Gastroesophageal sphincter (tissue), 4 donors: ENCODE measurements around the gene AMBP. TPM values are rescaled to one million over a fixed set of nuclear protein-coding genes. Genes with fewer than 3 reads are reported as not detected.

ENCODE experiments used
- ATAC-seq: fragments of 150-250 bp; one replicate; pipeline ENCODE4 v1.9.1; 2016; ENCODE audit warnings: mild to moderate bottlenecking, moderate library complexity
- H3K27ac ChIP-seq, 4 donors: fragments of 200-600 bp; sonication (generic) in 3 of 4; 1 replicate in 3 of 4; 2 replicates in 1 of 4; pipeline ENCODE4 v1.5.1; 2016 to 2019
- H3K27me3 ChIP-seq: fragments of 200-600 bp; sonication (generic); one replicate; pipeline ENCODE4 v1.5.1; 2019
- H3K36me3 ChIP-seq, 2 donors: fragments of 200-600 bp; sonication (generic); one replicate each; pipeline ENCODE4 v1.5.1; 2019; ENCODE audit warnings: control low read depth in 1 of 2
- H3K4me1 ChIP-seq, 3 donors: fragments of 200-600 bp; sonication (generic); 1 replicate in 2 of 3; 2 replicates in 1 of 3; pipeline ENCODE4 v1.5.1; 2016 to 2019; ENCODE audit warnings: control low read depth in 2 of 3
- H3K4me3 ChIP-seq, 2 donors: fragments of 200-600 bp; sonication (generic); one replicate each; pipeline ENCODE4 v1.5.1; 2019; ENCODE audit warnings: mild to moderate bottlenecking in 1 of 2, moderate library complexity in 1 of 2
- H3K9me3 ChIP-seq, 3 donors: fragments of 200-600 bp; sonication (generic); one replicate each; pipeline ENCODE4 v1.5.1; 2017 to 2019; ENCODE audit warnings: control low read depth in 2 of 3
- EP300 ChIP-seq: sonication (generic); formaldehyde crosslinking; IDR thresholded peaks from one replicate; pipeline ENCODE4 v1.6.1; 2017; ENCODE audit warnings: antibody characterized with exemption, mild to moderate bottlenecking
- POLR2A ChIP-seq, 2 donors: fragments of 450-650 bp; IDR thresholded peaks; one replicate each; pipeline ENCODE4 v1.6.1; 2017; ENCODE audit warnings: antibody characterized with exemption in 2 of 2, mild to moderate bottlenecking in 2 of 2, moderate library complexity in 1 of 2
- POLR2AphosphoS5 ChIP-seq: sonication (generic); formaldehyde crosslinking; IDR thresholded peaks from one replicate; pipeline ENCODE4 v1.6.1; 2017; ENCODE audit warnings: antibody characterized with exemption
- WGBS, 2 donors: methylation state at CpG; one replicate each; pipeline ENCODE4 v1.1.5; 2018; ENCODE audit warnings: low coverage in 1 of 2; 5-methylcytosine and 5-hydroxymethylcytosine counted together
- total RNA-seq, 4 donors: library from RNA; depleted of rRNA; stranded (reverse); fragments of >200 nt; gene quantifications; one replicate each; pipeline ENCODE4 v1.1.0, GENCODE V29; 2016
- TF ChIP-seq, protein P1 (sequence below), 4 experiments: fragments of 200-600 bp in 2 of 4; fragments of 450-650 bp in 2 of 4; sonication (generic) in 1 of 4; IDR thresholded peaks; one replicate each; pipeline ENCODE4 v1.5.1; 2017 to 2019; ENCODE audit warnings: antibody characterized with exemption in 4 of 4, mild to moderate bottlenecking in 2 of 4, moderate library complexity in 2 of 4

AMBP gene
- total RNA-seq, 4 donors from 2014 or later: not detected

DNA sequence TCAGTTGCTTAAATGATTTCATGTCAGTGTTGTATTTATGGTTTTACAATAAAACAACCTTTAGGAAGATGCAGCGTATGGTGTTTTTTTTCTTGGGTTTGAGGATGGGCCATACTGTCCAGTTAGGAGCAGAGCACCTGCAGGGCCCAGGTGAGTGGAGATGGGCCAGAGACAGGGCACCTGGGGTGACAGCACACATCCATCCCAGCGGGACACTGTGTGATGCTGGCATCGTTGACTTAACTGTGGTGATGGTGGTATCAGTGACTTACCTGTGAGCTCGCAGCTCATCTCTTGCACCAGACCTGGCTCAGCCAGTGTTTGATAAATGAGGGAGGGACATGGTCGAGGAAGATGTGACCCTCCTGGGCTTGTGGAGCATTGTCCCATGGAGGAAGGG lies 21.6 kb downstream of the AMBP start:
- H3K27me3 ChIP-seq: peaks cover 4% of the 10 kb centered on the region
- no peak for ATAC-seq
- H3K9me3 ChIP-seq: no peaks in the 10 kb centered on the region
- TF ChIP-seq POLR2A (IDR thresholded peaks at IDR 0.05) (no peak), EP300 (no peak), POLR2AphosphoS5 (no peak)
- TF ChIP-seq, protein P1, sequence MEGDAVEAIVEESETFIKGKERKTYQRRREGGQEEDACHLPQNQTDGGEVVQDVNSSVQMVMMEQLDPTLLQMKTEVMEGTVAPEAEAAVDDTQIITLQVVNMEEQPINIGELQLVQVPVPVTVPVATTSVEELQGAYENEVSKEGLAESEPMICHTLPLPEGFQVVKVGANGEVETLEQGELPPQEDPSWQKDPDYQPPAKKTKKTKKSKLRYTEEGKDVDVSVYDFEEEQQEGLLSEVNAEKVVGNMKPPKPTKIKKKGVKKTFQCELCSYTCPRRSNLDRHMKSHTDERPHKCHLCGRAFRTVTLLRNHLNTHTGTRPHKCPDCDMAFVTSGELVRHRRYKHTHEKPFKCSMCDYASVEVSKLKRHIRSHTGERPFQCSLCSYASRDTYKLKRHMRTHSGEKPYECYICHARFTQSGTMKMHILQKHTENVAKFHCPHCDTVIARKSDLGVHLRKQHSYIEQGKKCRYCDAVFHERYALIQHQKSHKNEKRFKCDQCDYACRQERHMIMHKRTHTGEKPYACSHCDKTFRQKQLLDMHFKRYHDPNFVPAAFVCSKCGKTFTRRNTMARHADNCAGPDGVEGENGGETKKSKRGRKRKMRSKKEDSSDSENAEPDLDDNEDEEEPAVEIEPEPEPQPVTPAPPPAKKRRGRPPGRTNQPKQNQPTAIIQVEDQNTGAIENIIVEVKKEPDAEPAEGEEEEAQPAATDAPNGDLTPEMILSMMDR (IDR thresholded peaks at IDR 0.05): no peak
- H3K4me1 ChIP-seq: no peaks in the 10 kb centered on the region
- no peak overlapping the region for H3K4me3 ChIP-seq
- no peak overlapping the region for H3K27ac ChIP-seq
- H3K36me3 ChIP-seq: peaks cover 0 to 19% of the 10 kb centered on the region in 2 donors
- WGBS, 2 donors: 97 to 100% methylated on average over 1 to 4 of the region's 5 CpGs

DNA sequence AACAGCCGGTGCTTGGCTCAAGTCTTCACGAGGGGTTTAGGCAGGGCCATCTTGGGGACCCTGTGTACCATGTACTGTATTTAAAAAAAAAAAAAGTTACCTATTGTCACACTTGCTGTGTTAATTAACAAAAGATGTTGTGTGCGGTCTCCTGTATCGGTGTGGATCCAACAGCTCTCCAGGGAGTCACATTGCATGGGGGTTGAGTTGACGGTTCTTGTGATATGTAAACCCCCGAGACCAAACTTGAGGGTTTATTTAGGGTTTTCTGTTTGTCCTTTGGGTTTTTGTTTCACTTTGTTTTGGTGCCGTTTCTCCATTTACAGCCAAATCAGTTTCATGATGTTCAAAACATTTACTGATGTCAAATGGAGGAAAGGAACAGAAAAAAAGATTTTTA lies 22.2 kb downstream of the AMBP start:
- TF ChIP-seq POLR2A (IDR thresholded peaks at IDR 0.05): no peak
- no peak for TF ChIP-seq EP300
- TF ChIP-seq, protein P1 (IDR thresholded peaks at IDR 0.05): no peak
- no peak for TF ChIP-seq POLR2AphosphoS5
- no peaks in the 10 kb centered on the region for H3K27me3 ChIP-seq
- no peak overlapping the region for H3K4me3 ChIP-seq
- ATAC-seq: no peak
- H3K4me1 ChIP-seq: no peaks in the 10 kb centered on the region
- H3K9me3 ChIP-seq: no peaks in the 10 kb centered on the region
- peaks cover 0 to 25% of the 10 kb centered on the region in 2 donors for H3K36me3 ChIP-seq
- WGBS, 2 donors: 84 to 94% methylated on average over 7 of the region's 7 CpGs
- H3K27ac ChIP-seq: no peak overlapping the region

DNA sequence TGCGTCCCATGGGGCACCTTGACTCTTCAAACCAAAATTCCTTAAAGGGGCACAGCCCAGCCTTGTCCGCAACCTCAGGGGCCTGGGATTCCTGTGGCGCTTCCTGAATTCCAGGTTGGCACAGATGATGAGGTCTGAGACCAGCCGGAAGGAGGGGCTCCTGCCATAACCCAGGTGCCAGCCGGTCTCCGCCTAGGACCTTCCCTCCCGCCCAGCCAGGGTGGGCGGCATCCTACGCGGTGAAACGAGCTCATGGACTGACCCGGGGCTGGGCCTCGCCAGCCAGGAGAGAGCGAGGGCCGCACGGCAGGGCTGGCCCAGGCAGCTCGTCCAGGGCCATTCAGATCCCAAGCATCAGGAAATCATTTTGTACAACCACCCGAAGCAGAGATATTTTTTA lies 23.0 kb downstream of the AMBP start:
- 90 to 92% methylated on average over 5 to 8 of the region's 18 CpGs for WGBS, 2 donors
- Histone ChIP-seq H3K4me1 (no peaks in the 10 kb centered on the region), H3K9me3 (no peaks in the 10 kb centered on the region), H3K4me3 (no peak overlapping the region), H3K27ac (no peak overlapping the region), H3K27me3 (no peaks in the 10 kb centered on the region), H3K36me3 (peaks cover 0 to 33% of the 10 kb centered on the region in 2 donors)
- TF ChIP-seq EP300 (no peak), POLR2A (IDR thresholded peaks at IDR 0.05) (no peak), POLR2AphosphoS5 (no peak)
- TF ChIP-seq, protein P1 (IDR thresholded peaks at IDR 0.05): no peak
- no peak for ATAC-seq

DNA sequence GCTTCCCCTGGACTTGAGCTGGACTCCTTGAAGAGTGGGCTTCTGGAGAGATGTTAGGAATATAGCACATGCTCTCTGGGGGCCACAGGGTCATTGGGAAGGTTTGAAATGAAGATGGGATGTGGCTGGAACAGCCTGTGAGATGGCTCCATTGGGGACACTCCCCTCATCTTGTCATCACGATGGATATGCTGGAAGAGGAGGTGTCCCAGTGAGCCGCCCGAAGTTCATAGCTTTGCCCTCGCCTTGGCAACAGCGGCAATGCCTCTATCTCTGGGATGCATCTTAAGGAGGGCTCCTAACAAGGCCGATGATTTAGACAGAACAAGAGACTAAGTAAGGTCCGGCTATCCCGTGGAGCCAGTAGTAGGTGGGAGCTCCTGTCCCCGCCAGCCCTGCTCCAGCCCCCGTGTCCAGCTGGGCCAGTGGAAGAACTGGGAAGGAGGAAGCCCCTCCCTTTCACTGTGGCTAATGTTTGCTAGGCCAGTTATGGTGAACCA lies 23.9 kb downstream of the AMBP start:
- Histone ChIP-seq H3K9me3 (no peaks in the 10 kb centered on the region), H3K27ac (no peak overlapping the region), H3K4me1 (no peaks in the 10 kb centered on the region), H3K36me3 (peaks cover 0 to 42% of the 10 kb centered on the region in 2 donors), H3K4me3 (no peak overlapping the region), H3K27me3 (no peaks in the 10 kb centered on the region)
- ATAC-seq: no peak
- TF ChIP-seq, protein P1 (IDR thresholded peaks at IDR 0.05): no peak
- TF ChIP-seq POLR2AphosphoS5: no peak
- TF ChIP-seq EP300: no peak
- no peak for TF ChIP-seq POLR2A (IDR thresholded peaks at IDR 0.05)
- 73 to 80% methylated on average over 4 to 5 of the region's 10 CpGs for WGBS, 2 donors

DNA sequence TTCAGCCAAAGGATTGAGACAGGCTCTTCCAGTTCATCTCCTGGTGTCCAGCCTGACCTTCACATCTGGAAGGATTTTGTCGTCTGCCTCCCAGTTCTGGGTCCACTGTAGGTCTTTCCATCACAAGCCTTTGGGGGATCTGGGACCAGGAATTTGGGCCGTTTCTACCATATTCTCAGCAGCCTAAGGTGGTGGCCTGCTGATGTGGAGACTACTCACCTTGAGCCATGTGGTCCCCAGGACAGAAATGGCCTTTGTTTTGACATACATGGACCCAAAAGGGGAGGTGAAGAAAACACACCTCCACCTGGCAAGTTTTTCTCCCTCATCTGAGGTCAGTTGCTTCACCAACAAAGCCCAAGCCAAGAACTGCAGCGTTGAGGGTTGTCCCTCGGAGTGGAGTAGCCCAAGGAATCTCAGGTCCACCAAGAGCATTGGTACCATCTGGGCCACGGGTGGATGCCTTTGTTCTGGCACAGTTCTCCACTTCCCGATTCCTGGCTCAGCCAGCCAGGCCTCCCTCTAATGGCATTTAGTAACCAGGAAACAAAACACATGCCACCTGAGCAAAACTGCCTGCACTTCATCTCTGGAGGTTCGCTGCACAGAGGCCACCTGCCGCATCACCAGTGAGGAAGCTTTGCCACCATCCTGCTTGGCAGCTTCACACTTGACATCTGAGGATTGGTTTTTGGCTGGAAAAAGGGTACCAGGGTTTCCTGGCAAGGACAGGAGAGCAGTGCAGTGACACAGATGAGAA lies 24.7 kb downstream of the AMBP start:
- ATAC-seq: no peak
- Histone ChIP-seq H3K4me1 (no peaks in the 10 kb centered on the region), H3K36me3 (peaks cover 0 to 50% of the 10 kb centered on the region in 2 donors), H3K27ac (no peak overlapping the region), H3K4me3 (no peak overlapping the region), H3K9me3 (no peaks in the 10 kb centered on the region), H3K27me3 (no peaks in the 10 kb centered on the region)
- no peak for TF ChIP-seq POLR2AphosphoS5
- no peak for TF ChIP-seq EP300
- TF ChIP-seq, protein P1 (IDR thresholded peaks at IDR 0.05): no peak
- TF ChIP-seq POLR2A (IDR thresholded peaks at IDR 0.05): no peak
- WGBS, 2 donors: 73 to 90% methylated on average over 3 of the region's 8 CpGs
